ENCODE data around the gene CDH4. TPM values are rescaled to one million over a fixed set of nuclear protein-coding genes. Genes with fewer than 3 reads are reported as not detected.

CDH4 gene
- total and polyA plus RNA-seq, 2 of the 8 experiments (the other 6 are each of a cell fraction or from before 2014, with no cell fraction given), result 4.3 to 7.9 TPM

- Histone ChIP-seq H2BK15ac (ENCODE audit: low read length) (0 out of 2 replicates have a peak overlapping the region, but pooled peaks have one; percentile 16), H3K14ac (ENCODE audit: insufficient read length) (no peak overlapping the region), H3K56ac (replicated peaks; ENCODE audit: insufficient read length, low read depth, low read length) (no peak overlapping the region), H2BK120ac (replicated peaks; ENCODE audit: low read depth, low read length) (no peak overlapping the region), H3K23ac (ENCODE audit: insufficient read length) (no peak overlapping the region), H2BK20ac (ENCODE audit: low read length) (no peak overlapping the region), H3K18ac (ENCODE audit: extremely low read depth, low read length) (no peak overlapping the region), H3K27me3 (replicated peaks in 1 of 4; ENCODE audit: control insufficient read depth in 3 of 4, extremely low read depth in 1 of 4, insufficient read depth in 3 of 4, low read length in 3 of 4) (peaks cover 0 to 11% (median 3%) of the 10 kb centered on the region in 4 experiments; a peak in 4 of 7 replicates), H3K27ac (ENCODE audit: low read depth, low read length) (no peak overlapping the region), H2AFZ (ENCODE audit: low read length) (no peak overlapping the region), H2AK5ac (ENCODE audit: low read depth, low read length) (0 out of 2 replicates have a peak overlapping the region, but pooled peaks have one; percentile 53), H3K79me1 (ENCODE audit: low read depth, low read length) (no peaks in the 10 kb centered on the region), H3K9ac (replicated peaks in 1 of 4; ENCODE audit: extremely low read depth in 1 of 4, low read depth in 3 of 4, low read length in 3 of 4) (no peak overlapping the region), H3K4ac (replicated peaks; ENCODE audit: insufficient read length, low read depth, low read length) (no peak overlapping the region), H2BK5ac (ENCODE audit: low read depth, low read length) (no peak overlapping the region), H4K91ac (replicated peaks; ENCODE audit: insufficient read length, low read length) (no peak overlapping the region), H3K23me2 (ENCODE audit: low read depth, low read length) (peaks cover 6% of the 10 kb centered on the region; the same call in 1 of the 2 replicates), H3K4me1 (replicated peaks in 1 of 4; ENCODE audit: control insufficient read depth in 3 of 4, insufficient read depth in 4 of 4, low read length in 3 of 4) (peaks cover 2 to 21% (median 4%) of the 10 kb centered on the region in 4 experiments; a peak in 4 of 7 replicates), H2BK12ac (ENCODE audit: low read depth, low read length) (0 out of 2 replicates have a peak overlapping the region, but pooled peaks have one; percentile 27), H4K20me1 (replicated peaks in 1 of 2; ENCODE audit: control insufficient read depth in 1 of 2, insufficient read depth in 2 of 2, low read length in 2 of 2) (peaks cover 0 to 3% of the 10 kb centered on the region in 2 experiments), H3K4me3 (ENCODE audit: extremely low read depth in 1 of 4, insufficient read depth in 2 of 4, low read depth in 3 of 4, low read length in 4 of 4) (no peak overlapping the region), H3K4me2 (ENCODE audit: insufficient read depth in 1 of 2, low read depth in 2 of 2, low read length in 2 of 2) (no peak overlapping the region), H3K36me3 (ENCODE audit: control insufficient read depth in 2 of 4, insufficient read depth in 4 of 4, low read length in 3 of 4) (no peaks in the 10 kb centered on the region), H3K9me3 (ENCODE audit: insufficient read depth in 2 of 2, low read depth in 1 of 2, low read length in 1 of 2) (no peaks in the 10 kb centered on the region), H3K79me2 (ENCODE audit: control insufficient read depth in 1 of 2, insufficient read depth in 2 of 2, low read length in 2 of 2) (no peaks in the 10 kb centered on the region), H4K5ac (ENCODE audit: insufficient read length, low read depth, low read length) (no peak overlapping the region), H4K8ac (ENCODE audit: extremely low read depth, insufficient read depth, low read length) (no peak overlapping the region)
- ChIA-PET POLR2A (ENCODE audit: partially characterized antibody) (interaction anchor here (0.7 kb wide), 1 partner anchor 18 kb away, joined by 3 read pairs; no protein-coding TSS in a partner anchor), CTCF (ENCODE audit: partially characterized antibody) (interaction anchor here (1.2 to 1.5 kb wide), 2 partner anchors 14 to 302 kb away, joined by 3 to 4 read pairs; no protein-coding TSS in a partner anchor)
- 82% methylated on average over 9 of the region's 10 CpGs; no CpG with 5 or more reads in 1 of the 2 experiments for WGBS, 2 experiments (ENCODE audit: extremely low coverage in 1 of 2, insufficient coverage in 1 of 2, insufficient read length in 1 of 2, insufficient replicate concordance in 2 of 2, low coverage in 1 of 2, low lambda C conversion rate in 2 of 2, missing lambda C conversion rate in 1 of 2)
- DNase-seq (ENCODE audit: low read depth in 1 of 2, low spot score in 2 of 2) (no peak), FAIRE-seq (no peak)
- TF ChIP-seq RBBP5 (IDR thresholded peaks at IDR 0.05; ENCODE audit: borderline replicate concordance, low read depth, low read length), result no peak
- no peak for TF ChIP-seq TBP (IDR thresholded peaks at IDR 0.05; ENCODE audit: low read depth, low read length)
- TF ChIP-seq, protein P1, sequence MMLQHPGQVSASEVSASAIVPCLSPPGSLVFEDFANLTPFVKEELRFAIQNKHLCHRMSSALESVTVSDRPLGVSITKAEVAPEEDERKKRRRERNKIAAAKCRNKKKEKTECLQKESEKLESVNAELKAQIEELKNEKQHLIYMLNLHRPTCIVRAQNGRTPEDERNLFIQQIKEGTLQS (IDR thresholded peaks at IDR 0.05; ENCODE audit: insufficient read depth, low read depth, low read length), result no peak
- TF ChIP-seq, protein P2, sequence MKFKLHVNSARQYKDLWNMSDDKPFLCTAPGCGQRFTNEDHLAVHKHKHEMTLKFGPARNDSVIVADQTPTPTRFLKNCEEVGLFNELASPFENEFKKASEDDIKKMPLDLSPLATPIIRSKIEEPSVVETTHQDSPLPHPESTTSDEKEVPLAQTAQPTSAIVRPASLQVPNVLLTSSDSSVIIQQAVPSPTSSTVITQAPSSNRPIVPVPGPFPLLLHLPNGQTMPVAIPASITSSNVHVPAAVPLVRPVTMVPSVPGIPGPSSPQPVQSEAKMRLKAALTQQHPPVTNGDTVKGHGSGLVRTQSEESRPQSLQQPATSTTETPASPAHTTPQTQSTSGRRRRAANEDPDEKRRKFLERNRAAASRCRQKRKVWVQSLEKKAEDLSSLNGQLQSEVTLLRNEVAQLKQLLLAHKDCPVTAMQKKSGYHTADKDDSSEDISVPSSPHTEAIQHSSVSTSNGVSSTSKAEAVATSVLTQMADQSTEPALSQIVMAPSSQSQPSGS (IDR thresholded peaks at IDR 0.05; ENCODE audit: low read length), result no peak
- no peak for TF ChIP-seq ASH2L (IDR thresholded peaks at IDR 0.05; ENCODE audit: low read length)
- no peak for TF ChIP-seq TEAD4 (IDR thresholded peaks at IDR 0.05; ENCODE audit: low read depth, low read length)
- no peak for TF ChIP-seq CBX8 (IDR thresholded peaks at IDR 0.05; ENCODE audit: borderline replicate concordance, low read depth, low read length)
- no peak for TF ChIP-seq CTCF (IDR thresholded peaks at IDR 0.05; ENCODE audit: control extremely low read depth in 1 of 3, insufficient read depth in 1 of 3, low read depth in 1 of 3, low read length in 3 of 3)
- no peak for TF ChIP-seq SP1 (IDR thresholded peaks at IDR 0.05; ENCODE audit: low read depth, low read length)
These were observed 332.8 kb downstream of the CDH4 start for GRCh38 chr20:61584851-61585250.

Data from H1 (cell line).